ENCODE results near the gene AGAP3. TPM values are rescaled to one million over a fixed set of nuclear protein-coding genes. Genes with fewer than 3 reads are reported as not detected.

The AGAP3 gene
- total and polyA plus RNA-seq, 2 donors from 2014 or later = 35.8 to 64.4 TPM

DNA sequence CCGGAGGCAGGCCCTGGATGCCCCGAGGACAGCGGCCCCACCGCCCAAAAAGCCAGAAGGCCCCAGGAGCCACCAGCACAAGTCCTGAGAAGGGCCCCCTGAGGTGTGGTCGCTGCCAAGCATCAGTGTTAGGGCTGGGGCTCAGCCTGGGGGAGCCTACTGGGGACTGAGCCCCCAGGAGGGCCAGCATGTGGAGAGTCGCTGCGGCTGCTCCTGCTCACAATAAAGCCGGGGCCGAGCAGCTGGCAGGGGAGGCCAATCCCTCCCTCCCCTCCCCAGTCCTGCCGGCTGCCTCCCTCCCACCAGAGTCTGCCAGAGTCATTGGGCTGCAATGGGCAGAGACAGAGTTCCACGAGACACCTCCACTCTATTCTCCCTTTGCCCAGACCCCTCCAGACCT lies 41.0 kb upstream of the AGAP3 start:
- FAIRE-seq (no peak), DNase-seq (peak in 1 of 5 donors; percentile 69)
- H3K27me3 ChIP-seq (ENCODE audit: control insufficient read depth, insufficient read depth, low read length) = no peaks in the 10 kb centered on the region
- H3K9ac ChIP-seq (ENCODE audit: low read length in 3 of 3) = no peak overlapping the region
- peaks cover 0 to 3% (median 0%) of the 10 kb centered on the region in 3 donors for H3K36me3 ChIP-seq (ENCODE audit: control insufficient read depth in 2 of 3, insufficient read depth in 3 of 3, low read length in 3 of 3)
- H3K4me1 ChIP-seq (ENCODE audit: control insufficient read depth in 2 of 3, insufficient read depth in 2 of 3, low read depth in 1 of 3, low read length in 3 of 3) = no peaks in the 10 kb centered on the region
- TF ChIP-seq, protein P1, sequence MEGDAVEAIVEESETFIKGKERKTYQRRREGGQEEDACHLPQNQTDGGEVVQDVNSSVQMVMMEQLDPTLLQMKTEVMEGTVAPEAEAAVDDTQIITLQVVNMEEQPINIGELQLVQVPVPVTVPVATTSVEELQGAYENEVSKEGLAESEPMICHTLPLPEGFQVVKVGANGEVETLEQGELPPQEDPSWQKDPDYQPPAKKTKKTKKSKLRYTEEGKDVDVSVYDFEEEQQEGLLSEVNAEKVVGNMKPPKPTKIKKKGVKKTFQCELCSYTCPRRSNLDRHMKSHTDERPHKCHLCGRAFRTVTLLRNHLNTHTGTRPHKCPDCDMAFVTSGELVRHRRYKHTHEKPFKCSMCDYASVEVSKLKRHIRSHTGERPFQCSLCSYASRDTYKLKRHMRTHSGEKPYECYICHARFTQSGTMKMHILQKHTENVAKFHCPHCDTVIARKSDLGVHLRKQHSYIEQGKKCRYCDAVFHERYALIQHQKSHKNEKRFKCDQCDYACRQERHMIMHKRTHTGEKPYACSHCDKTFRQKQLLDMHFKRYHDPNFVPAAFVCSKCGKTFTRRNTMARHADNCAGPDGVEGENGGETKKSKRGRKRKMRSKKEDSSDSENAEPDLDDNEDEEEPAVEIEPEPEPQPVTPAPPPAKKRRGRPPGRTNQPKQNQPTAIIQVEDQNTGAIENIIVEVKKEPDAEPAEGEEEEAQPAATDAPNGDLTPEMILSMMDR (IDR thresholded peaks at IDR 0.05; ENCODE audit: borderline replicate concordance, extremely low read depth, insufficient read depth) = no peak
- H3K9me3 ChIP-seq (ENCODE audit: control insufficient read depth in 2 of 3, insufficient read depth in 1 of 3, low read length in 3 of 3) = no peaks in the 10 kb centered on the region
- intact Hi-C loops (cut with DNase I) = no loop called here
- H3K4me3 ChIP-seq (ENCODE audit: low read length in 3 of 3) = no peak overlapping the region
- H3K27ac ChIP-seq (ENCODE audit: low read depth in 2 of 2, low read length in 2 of 2) = no peak overlapping the region

DNA sequence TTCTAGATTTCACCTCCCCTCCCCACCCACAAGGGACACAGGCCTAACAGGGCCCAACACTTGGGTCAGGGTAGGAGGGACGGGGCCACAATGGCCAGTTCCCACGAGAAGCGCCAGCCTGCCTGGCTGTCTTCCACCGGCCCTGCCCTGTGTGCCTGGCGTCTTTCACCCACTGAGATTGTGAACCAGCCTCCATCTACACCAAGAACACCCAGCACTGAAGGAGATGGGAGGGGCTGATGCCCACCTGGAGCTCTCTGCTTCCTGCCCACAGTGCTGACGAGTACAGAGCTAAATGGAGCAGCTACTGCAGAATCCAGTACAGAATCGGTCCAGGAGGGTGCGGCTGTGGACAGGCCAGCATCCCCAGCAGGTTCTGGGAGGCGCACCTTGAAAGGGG lies 40.3 kb upstream of the AGAP3 start:
- intact Hi-C loops (cut with DNase I) = no loop called here
- DNase-seq (peak in 1 of 5 donors; percentile 37), FAIRE-seq (no peak)
- Histone ChIP-seq H3K27me3 (ENCODE audit: control insufficient read depth, insufficient read depth, low read length) (no peaks in the 10 kb centered on the region), H3K9me3 (ENCODE audit: control insufficient read depth in 2 of 3, insufficient read depth in 1 of 3, low read length in 3 of 3) (no peaks in the 10 kb centered on the region), H3K4me1 (ENCODE audit: control insufficient read depth in 2 of 3, insufficient read depth in 2 of 3, low read depth in 1 of 3, low read length in 3 of 3) (no peaks in the 10 kb centered on the region), H3K36me3 (ENCODE audit: control insufficient read depth in 2 of 3, insufficient read depth in 3 of 3, low read length in 3 of 3) (peaks cover 0 to 3% (median 0%) of the 10 kb centered on the region in 3 donors), H3K27ac (ENCODE audit: low read depth in 2 of 2, low read length in 2 of 2) (no peak overlapping the region), H3K4me3 (ENCODE audit: low read length in 3 of 3) (no peak overlapping the region), H3K9ac (ENCODE audit: low read length in 3 of 3) (no peak overlapping the region)
- TF ChIP-seq, protein P1 (IDR thresholded peaks at IDR 0.05; ENCODE audit: borderline replicate concordance, extremely low read depth, insufficient read depth) = no peak

DNA sequence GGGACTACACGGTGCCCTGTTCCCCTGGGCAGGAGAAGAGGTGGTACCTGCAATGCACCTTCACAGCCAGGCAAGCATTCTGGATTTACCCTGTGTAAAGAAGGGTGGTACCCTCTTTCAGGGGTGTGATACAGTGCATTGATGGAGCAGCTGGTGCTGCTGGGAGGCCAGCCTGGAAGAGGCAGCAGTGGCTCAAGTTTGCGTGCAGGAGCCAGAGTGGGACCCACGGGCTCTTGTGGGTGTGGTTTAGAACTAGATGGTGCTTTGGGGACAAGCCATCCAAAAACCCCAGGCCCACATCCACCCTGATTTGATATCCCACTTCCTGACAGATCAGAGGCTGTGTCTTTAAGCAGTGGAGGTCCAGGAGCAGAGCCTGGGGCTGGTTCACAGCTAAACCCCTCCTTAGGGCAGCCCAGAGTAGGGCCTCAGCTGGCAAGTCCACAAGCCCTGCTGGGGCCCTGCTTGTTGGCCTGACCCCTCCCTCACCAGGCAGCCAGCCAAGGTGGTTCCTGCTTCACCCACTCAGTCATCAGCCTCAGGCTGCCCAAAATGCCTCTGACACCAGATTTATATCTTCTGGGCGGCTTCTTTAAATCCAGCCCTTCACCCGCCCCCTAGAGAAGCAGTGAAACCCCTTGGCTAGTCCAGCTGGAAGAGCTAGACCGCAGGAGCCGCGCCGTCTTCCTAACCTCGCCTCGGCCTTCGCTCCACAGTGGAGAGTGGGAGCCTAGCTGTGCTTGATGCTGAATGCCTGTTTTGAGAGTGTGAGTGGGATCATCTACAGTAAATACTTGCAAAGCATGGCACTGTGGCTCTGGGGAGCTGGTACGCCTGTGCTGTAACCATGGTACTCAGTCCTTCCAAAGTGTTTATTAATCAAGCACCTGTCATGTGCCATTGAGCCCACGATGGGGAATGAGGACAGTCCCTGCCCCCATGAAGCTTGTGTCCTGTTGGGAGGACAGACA lies 39.4 kb upstream of the AGAP3 start:
- FAIRE-seq (no peak), DNase-seq (peak in 1 of 5 donors; percentile 53)
- no peak overlapping the region for H3K27ac ChIP-seq (ENCODE audit: low read depth in 2 of 2, low read length in 2 of 2)
- TF ChIP-seq, protein P1 (IDR thresholded peaks at IDR 0.05; ENCODE audit: borderline replicate concordance, extremely low read depth, insufficient read depth) = no peak
- peaks cover 0 to 3% (median 0%) of the 10 kb centered on the region in 3 donors for H3K36me3 ChIP-seq (ENCODE audit: control insufficient read depth in 2 of 3, insufficient read depth in 3 of 3, low read length in 3 of 3)
- intact Hi-C loops (cut with DNase I) = no loop called here
- no peak overlapping the region for H3K4me3 ChIP-seq (ENCODE audit: low read length in 3 of 3)
- no peaks in the 10 kb centered on the region for H3K4me1 ChIP-seq (ENCODE audit: control insufficient read depth in 2 of 3, insufficient read depth in 2 of 3, low read depth in 1 of 3, low read length in 3 of 3)
- no peak overlapping the region for H3K9ac ChIP-seq (ENCODE audit: low read length in 3 of 3)
- H3K27me3 ChIP-seq (ENCODE audit: control insufficient read depth, insufficient read depth, low read length) = no peaks in the 10 kb centered on the region
- H3K9me3 ChIP-seq (ENCODE audit: control insufficient read depth in 2 of 3, insufficient read depth in 1 of 3, low read length in 3 of 3) = no peaks in the 10 kb centered on the region
